H1 (cell line): ENCODE data around the gene AFAP1L2.

Experiments used
- CHD7 ChIP-seq: fragments of 300-600 bp; sonication (generic); IDR thresholded peaks from 2 replicates; pipeline ENCODE4 v1.7.1; 2012; ENCODE audit warnings: low read length, moderate library complexity, mild to moderate bottlenecking, inconsistent platforms; ENCODE audit not compliant: insufficient replicate concordance
- E2F6 ChIP-seq: IDR thresholded peaks from 2 replicates; pipeline ENCODE4 v1.6.1; 2012; ENCODE audit warnings: inconsistent platforms
- FOSL1 ChIP-seq: IDR thresholded peaks from 2 replicates; pipeline ENCODE4 v1.6.1; 2011; ENCODE audit warnings: mild to moderate bottlenecking, low read depth, low read length, moderate library complexity; ENCODE audit not compliant: insufficient read depth
- HDAC2 ChIP-seq, 2 experiments: fragments of 300-600 bp in 1 of 2; sonication (generic) in 1 of 2; IDR thresholded peaks; 2 replicates each; pipeline ENCODE4 v1.6.1; 2011 to 2012; ENCODE audit warnings: low read depth in 2 of 2, low read length in 2 of 2, mild to moderate bottlenecking in 2 of 2, moderate library complexity in 2 of 2, borderline replicate concordance in 1 of 2, inconsistent platforms in 1 of 2
- JUN ChIP-seq: IDR thresholded peaks from 2 replicates; pipeline ENCODE4 v1.6.1; 2011; ENCODE audit warnings: low read depth, mild to moderate bottlenecking, improper control_type of control experiment, low read length
- KDM1A ChIP-seq: fragments of 200-600, 300-600 bp; sonication (generic); IDR thresholded peaks from 2 replicates; pipeline ENCODE4 v1.7.1; 2016; ENCODE audit warnings: mild to moderate bottlenecking, low read length, borderline replicate concordance
- POLR2A ChIP-seq, 2 experiments: IDR thresholded peaks; 1 replicate in 1 of 2; 2 replicates in 1 of 2; pipeline ENCODE4 v1.6.1; 2011; ENCODE audit warnings: low read depth in 2 of 2, low read length in 2 of 2, mild to moderate bottlenecking in 2 of 2; ENCODE audit errors: control extremely low read depth in 1 of 2
- SIRT6 ChIP-seq: IDR thresholded peaks from one replicate; pipeline ENCODE4 v1.7.1; 2012; ENCODE audit warnings: low read length, inconsistent platforms
- SRF ChIP-seq: IDR thresholded peaks from 2 replicates; pipeline ENCODE4 v1.6.1; 2011; ENCODE audit warnings: mild to moderate bottlenecking, low read depth, low read length, moderate library complexity
- TAF1 ChIP-seq: IDR thresholded peaks from 2 replicates; pipeline ENCODE4 v1.6.1; 2011; ENCODE audit warnings: mild to moderate bottlenecking, low read depth, low read length
- TF ChIP-seq, protein P1 (sequence below), 3 experiments: IDR thresholded peaks; 1 replicate in 2 of 3; 2 replicates in 1 of 3; pipeline versions ENCODE4 v1.5.1 to v1.6.1; 2011; ENCODE audit warnings: low read length in 3 of 3, mild to moderate bottlenecking in 3 of 3, inconsistent platforms in 2 of 3, low read depth in 1 of 3, moderate library complexity in 1 of 3; ENCODE audit not compliant: insufficient read depth in 1 of 3; ENCODE audit errors: control extremely low read depth in 1 of 3

DNA sequence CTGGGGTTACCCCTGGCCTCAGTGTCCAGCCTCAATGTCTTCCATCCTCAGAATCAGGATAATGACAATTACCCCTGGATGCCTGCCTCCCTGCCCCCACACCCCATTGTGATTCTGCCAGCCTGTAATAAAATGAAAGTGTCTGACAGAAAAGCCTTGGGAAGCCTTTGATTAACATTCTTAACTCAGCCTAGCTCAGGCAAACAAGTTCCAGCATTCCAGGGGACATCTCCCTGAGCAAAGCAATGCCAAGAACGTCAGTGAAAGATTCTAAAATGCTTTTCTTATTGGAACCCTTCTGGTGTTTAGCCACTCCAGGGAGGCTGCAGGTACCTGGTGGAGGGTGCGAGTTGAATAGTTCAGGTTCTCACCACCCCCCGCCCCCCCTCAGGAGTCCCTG lies 18.7 kb downstream of the AFAP1L2 start:
- TF ChIP-seq, protein P1, sequence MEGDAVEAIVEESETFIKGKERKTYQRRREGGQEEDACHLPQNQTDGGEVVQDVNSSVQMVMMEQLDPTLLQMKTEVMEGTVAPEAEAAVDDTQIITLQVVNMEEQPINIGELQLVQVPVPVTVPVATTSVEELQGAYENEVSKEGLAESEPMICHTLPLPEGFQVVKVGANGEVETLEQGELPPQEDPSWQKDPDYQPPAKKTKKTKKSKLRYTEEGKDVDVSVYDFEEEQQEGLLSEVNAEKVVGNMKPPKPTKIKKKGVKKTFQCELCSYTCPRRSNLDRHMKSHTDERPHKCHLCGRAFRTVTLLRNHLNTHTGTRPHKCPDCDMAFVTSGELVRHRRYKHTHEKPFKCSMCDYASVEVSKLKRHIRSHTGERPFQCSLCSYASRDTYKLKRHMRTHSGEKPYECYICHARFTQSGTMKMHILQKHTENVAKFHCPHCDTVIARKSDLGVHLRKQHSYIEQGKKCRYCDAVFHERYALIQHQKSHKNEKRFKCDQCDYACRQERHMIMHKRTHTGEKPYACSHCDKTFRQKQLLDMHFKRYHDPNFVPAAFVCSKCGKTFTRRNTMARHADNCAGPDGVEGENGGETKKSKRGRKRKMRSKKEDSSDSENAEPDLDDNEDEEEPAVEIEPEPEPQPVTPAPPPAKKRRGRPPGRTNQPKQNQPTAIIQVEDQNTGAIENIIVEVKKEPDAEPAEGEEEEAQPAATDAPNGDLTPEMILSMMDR (IDR thresholded peaks at IDR 0.05; ENCODE audit: control extremely low read depth in 1 of 3, insufficient read depth in 1 of 3, low read depth in 1 of 3, low read length in 3 of 3), result no peak
- TF ChIP-seq SRF, result no peak
- no peak for TF ChIP-seq HDAC2 (IDR thresholded peaks at IDR 0.05; ENCODE audit: borderline replicate concordance in 1 of 2, low read depth in 2 of 2, low read length in 2 of 2)
- TF ChIP-seq POLR2A (IDR thresholded peaks at IDR 0.05; ENCODE audit: control extremely low read depth in 1 of 2, low read depth in 2 of 2, low read length in 2 of 2), result no peak
- no peak for TF ChIP-seq JUN
- TF ChIP-seq CHD7, result no peak
- no peak for TF ChIP-seq KDM1A
- TF ChIP-seq SIRT6, result no peak
- no peak for TF ChIP-seq TAF1
- TF ChIP-seq E2F6, result no peak
- TF ChIP-seq FOSL1, result no peak
